HUES6 (cell line): Measurements from ENCODE around the gene STMN3.
A peak's percentile ranks its signal among the peaks of the same experiment; 100 is the strongest.
"Not testable (repeated sequence)": the region's sequence is repeated elsewhere in the genome, so short reads cannot be mapped to it uniquely, and the experiment has no call there.

Experiments used
- H3K27ac ChIP-seq: 2 replicates; pipeline ENCODE4 v1.7.0; 2013; ENCODE audit warnings: low read depth, mild to moderate bottlenecking, low read length, inconsistent platforms
- H3K27me3 ChIP-seq: 2 replicates; pipeline ENCODE4 v1.6.1; 2013; ENCODE audit warnings: low read length; ENCODE audit not compliant: control insufficient read depth, insufficient read depth
- H3K36me3 ChIP-seq: 2 replicates; pipeline ENCODE4 v1.6.1; 2013; ENCODE audit warnings: low read length; ENCODE audit not compliant: control insufficient read depth, insufficient read depth
- H3K4me1 ChIP-seq: 2 replicates; pipeline ENCODE4 v1.6.1; 2013; ENCODE audit warnings: low read length; ENCODE audit not compliant: control insufficient read depth, insufficient read depth
- H3K4me3 ChIP-seq: 2 replicates; pipeline ENCODE4 v1.5.1; 2013; ENCODE audit warnings: low read depth, low read length
- H3K9ac ChIP-seq: one replicate; pipeline ENCODE4 v1.6.1; 2013; ENCODE audit warnings: mild to moderate bottlenecking, low read length
- H3K9me3 ChIP-seq: 2 replicates; pipeline ENCODE4 v1.6.1; 2013; ENCODE audit warnings: low read depth, low read length; ENCODE audit not compliant: control insufficient read depth, insufficient read depth

Gene STMN3

DNA sequence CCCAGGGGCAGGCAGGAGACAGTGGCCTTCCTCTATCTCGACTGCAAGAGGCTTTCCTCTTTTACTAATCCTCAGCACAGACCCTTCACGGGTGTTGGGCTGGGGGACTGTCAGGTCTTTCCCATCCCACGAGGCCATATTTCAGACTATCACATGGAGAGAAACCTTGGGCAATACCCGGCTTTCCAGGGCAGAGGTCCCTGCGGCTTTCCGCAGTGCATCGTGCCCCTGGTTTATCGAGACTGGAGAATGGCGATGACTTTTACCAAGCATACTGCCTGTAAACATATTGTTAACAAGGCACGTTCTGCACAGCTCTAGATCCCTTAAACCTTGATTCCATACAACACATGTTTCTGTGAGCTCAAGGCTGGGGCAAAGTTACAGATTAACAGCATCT is 7.0 kb upstream of the STMN3 start:
- peaks cover 38% of the 10 kb centered on the region for H3K36me3 ChIP-seq
- not testable (repeated sequence) for H3K27ac ChIP-seq, H3K4me3 ChIP-seq, H3K27me3 ChIP-seq, H3K9ac ChIP-seq, H3K4me1 ChIP-seq, H3K9me3 ChIP-seq

DNA sequence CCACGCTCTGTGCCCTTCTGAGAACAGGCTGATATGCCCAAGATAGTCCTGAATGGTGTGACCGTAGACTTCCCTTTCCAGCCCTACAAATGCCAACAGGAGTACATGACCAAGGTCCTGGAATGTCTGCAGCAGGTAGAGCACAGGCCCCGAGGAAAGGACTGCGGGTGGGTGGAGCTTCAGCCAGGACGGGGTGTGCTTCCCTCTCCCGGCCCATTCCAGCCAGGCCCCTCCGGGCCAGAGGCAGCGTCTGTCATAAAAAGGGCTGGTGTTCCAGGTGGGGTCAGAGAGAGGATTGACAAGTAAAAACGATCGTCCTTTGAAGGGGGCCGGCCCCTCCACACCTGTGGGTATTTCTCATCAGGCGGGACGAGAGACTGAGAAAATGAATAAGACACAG is 6.1 kb upstream of the STMN3 start:
- Histone ChIP-seq H3K27me3 (no peaks in the 10 kb centered on the region), H3K4me3 (peak overlapping the region; percentile 93), H3K36me3 (peaks cover 38% of the 10 kb centered on the region), H3K9ac (peak overlapping the region; percentile 89), H3K27ac (no peak overlapping the region), H3K9me3 (no peaks in the 10 kb centered on the region), H3K4me1 (peaks cover 13% of the 10 kb centered on the region)

DNA sequence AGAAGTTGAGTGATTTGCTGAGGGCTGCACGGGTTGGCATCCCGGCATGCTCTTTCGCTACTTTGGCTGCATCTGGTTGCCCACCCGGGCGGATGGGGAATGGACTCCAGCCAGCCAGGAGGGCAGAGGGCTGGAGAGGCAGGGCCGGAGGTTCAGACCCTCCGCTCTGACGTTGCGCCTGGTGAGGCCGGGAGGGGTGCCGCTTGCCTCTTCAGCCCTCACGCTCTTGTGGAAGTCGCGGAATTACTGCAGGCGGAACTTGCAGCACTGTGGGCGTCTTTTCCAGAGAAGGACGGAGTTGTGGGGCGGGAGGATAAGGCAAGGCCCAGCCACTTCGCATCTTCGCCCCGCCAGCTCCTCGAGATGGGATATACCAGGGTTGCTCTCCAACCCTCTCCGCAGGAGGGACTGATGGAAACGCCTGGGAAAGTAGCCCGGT is 5.5 kb upstream of the STMN3 start:
- Histone ChIP-seq H3K27me3 (no peaks in the 10 kb centered on the region), H3K9me3 (no peaks in the 10 kb centered on the region), H3K36me3 (peaks cover 34% of the 10 kb centered on the region), H3K9ac (peak overlapping the region; percentile 89), H3K4me1 (peaks cover 17% of the 10 kb centered on the region), H3K4me3 (peak overlapping the region; percentile 93), H3K27ac (no peak overlapping the region; the same call in 1 of the 2 replicates)

- peaks cover 17% of the 10 kb centered on the region for H3K4me1 ChIP-seq
- H3K4me3 ChIP-seq: peak within 1 kb of the TSS; percentile 93
- H3K36me3 ChIP-seq: peaks cover 28% of the 10 kb centered on the region
- peak within 1 kb of the TSS; percentile 61 for H3K27ac ChIP-seq
- H3K9ac ChIP-seq: peak within 1 kb of the TSS; percentile 89
- no peaks in the 10 kb centered on the region for H3K9me3 ChIP-seq
- H3K27me3 ChIP-seq: no peaks in the 10 kb centered on the region
These were observed 4.9 kb upstream of the STMN3 start, which contains the start of gene RTEL1 for GRCh38 chr20:63657937-63658748. RTEL1 (plus strand) TSS chr20:63658312; CDS start chr20:63659403, 1,091 bp downstream.

GRCh38 chr20:63657260-63657936 is 4.2 kb upstream of the STMN3 start:
- peaks cover 17% of the 10 kb centered on the region for H3K4me1 ChIP-seq
- peaks cover 2% of the 10 kb centered on the region; the same call in 1 of the 2 replicates for H3K27me3 ChIP-seq
- peak overlapping the region; percentile 93 for H3K4me3 ChIP-seq
- H3K9me3 ChIP-seq: no peaks in the 10 kb centered on the region
- H3K36me3 ChIP-seq: peaks cover 20% of the 10 kb centered on the region
- peak overlapping the region; percentile 89 for H3K9ac ChIP-seq
- peak overlapping the region; percentile 61 for H3K27ac ChIP-seq

GRCh38 chr20:63656451-63656850 is 3.2 kb upstream of the STMN3 start:
- Histone ChIP-seq H3K4me3 (no peak overlapping the region), H3K27me3 (peaks cover 12% of the 10 kb centered on the region; the same call in 1 of the 2 replicates), H3K27ac (no peak overlapping the region), H3K4me1 (peaks cover 17% of the 10 kb centered on the region), H3K9ac (no peak overlapping the region), H3K36me3 (peaks cover 11% of the 10 kb centered on the region), H3K9me3 (no peaks in the 10 kb centered on the region)

GRCh38 chr20:63655249-63655648 is 2.0 kb upstream of the STMN3 start:
- no peak overlapping the region for H3K27ac ChIP-seq
- no peaks in the 10 kb centered on the region for H3K36me3 ChIP-seq
- H3K9ac ChIP-seq: no peak overlapping the region
- peaks cover 18% of the 10 kb centered on the region; the same call in 1 of the 2 replicates for H3K27me3 ChIP-seq
- no peak overlapping the region for H3K4me3 ChIP-seq
- H3K4me1 ChIP-seq: peaks cover 17% of the 10 kb centered on the region
- H3K9me3 ChIP-seq: no peaks in the 10 kb centered on the region

DNA sequence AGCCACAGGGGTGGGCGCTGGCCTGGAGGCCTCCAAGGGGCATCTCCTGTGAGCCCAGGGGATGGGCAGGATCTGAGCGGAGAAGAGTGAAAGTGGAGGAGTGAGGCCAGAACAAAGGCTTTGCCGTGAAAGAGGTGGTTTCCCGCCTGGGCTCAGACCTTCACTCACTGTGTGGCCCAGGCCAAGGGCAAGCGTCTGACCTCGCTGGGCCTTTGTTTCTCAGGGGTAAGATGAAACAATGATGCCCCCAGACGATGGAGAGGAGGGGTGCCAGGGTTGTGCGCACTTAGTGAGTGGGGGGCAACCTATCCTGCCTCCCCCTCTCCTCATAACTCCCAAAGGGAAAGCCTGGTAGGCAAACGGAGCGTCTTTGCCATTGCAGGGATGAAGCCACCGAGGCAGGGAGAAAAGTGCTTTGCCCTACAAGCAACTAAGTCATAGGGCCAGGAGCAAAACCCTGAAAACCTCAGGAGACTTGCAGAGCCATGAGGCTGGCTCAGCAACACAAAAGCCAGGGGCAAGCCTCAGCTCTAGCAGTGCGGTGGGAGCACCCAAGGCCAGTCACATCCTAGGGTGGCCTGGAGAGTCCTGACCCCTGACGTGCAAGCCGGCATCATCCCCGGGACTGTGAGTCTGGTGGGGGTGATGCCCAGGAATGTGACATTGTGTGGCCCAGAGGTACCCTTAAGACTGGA is 897 bp upstream of the STMN3 start:
- peak overlapping the region; percentile 60 for H3K9ac ChIP-seq
- H3K36me3 ChIP-seq: no peaks in the 10 kb centered on the region
- H3K27ac ChIP-seq: 0 out of 2 replicates have a peak overlapping the region, but pooled peaks have one; percentile 48
- H3K4me1 ChIP-seq: peaks cover 14% of the 10 kb centered on the region
- H3K27me3 ChIP-seq: peaks cover 18% of the 10 kb centered on the region; the same call in 1 of the 2 replicates
- H3K9me3 ChIP-seq: no peaks in the 10 kb centered on the region
- peak overlapping the region; percentile 86 for H3K4me3 ChIP-seq

DNA sequence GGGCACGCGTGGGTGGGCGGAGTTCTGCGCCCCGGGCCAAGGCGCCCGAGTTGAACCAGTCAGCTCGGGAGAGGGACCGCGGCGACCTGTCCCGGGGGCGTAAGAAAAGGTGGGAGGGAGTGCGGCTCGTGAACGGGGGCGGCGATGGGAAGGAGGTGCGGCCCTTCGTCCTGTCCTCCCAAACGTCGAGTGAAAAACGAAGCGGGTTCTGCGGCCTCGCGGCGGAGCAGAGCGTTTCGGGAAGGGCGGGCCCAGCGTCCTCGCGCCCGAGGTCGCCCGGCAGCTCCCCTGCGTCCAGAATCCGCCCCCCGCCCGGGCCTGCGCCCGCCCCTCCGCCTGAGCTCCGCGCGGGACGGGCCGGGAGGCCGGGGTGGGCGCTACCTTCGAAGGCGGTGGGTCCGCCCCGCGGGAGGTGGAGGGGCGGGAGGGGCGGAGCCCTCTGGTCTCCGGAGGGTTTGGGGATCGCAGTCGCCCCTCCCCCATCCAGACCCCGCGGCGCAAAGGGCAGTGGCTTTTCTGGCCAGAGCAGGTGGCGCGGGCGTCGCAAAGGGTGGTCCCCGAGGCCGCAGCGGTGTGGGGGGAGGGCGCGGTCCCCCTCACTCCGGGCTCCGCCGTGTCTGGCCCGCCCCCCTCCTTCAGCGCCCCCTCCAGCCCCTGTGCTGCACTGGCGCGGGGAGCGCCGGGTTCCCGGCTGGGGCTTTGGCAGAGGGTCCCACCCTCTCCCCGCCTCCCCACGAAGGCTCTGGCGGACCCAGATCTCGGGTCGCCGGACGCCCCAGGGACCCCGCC is 838 bp downstream of the STMN3 start:
- peaks cover 11% of the 10 kb centered on the region for H3K4me1 ChIP-seq
- H3K4me3 ChIP-seq: peak overlapping the region; percentile 64
- H3K9ac ChIP-seq: no peak overlapping the region
- no peaks in the 10 kb centered on the region for H3K36me3 ChIP-seq
- peaks cover 18% of the 10 kb centered on the region; the same call in 1 of the 2 replicates for H3K27me3 ChIP-seq
- no peaks in the 10 kb centered on the region for H3K9me3 ChIP-seq
- no peak overlapping the region for H3K27ac ChIP-seq

DNA sequence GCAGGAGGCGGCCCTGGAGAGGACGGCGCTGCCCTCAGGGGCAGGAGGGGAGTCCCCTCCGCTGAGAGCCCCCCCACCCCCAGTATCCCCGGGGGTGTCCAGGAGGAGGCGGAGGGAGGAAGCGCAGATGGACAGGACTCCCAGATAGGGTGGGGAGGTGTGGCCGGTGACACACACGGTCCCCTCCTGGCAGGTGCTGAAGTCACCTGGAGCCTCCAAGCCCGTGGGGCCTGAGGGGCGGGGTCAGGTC is 1.4 kb downstream of the STMN3 start:
- no peak overlapping the region for H3K27ac ChIP-seq
- no peaks in the 10 kb centered on the region for H3K9me3 ChIP-seq
- peaks cover 9% of the 10 kb centered on the region for H3K4me1 ChIP-seq
- H3K36me3 ChIP-seq: no peaks in the 10 kb centered on the region
- H3K27me3 ChIP-seq: peaks cover 18% of the 10 kb centered on the region; the same call in 1 of the 2 replicates
- H3K9ac ChIP-seq: no peak overlapping the region
- peak overlapping the region; percentile 64 for H3K4me3 ChIP-seq
